ENCODE results near the gene BCAM.
"Not testable (repeated sequence)": the region's sequence is repeated elsewhere in the genome, so short reads cannot be mapped to it uniquely, and the experiment has no call there.

BCAM gene

GRCh38 chr19:44824761-44825160 lies 15.9 kb downstream of the BCAM start:
- DNase-seq (ENCODE audit: extremely low read depth, low read depth): no peak
- no peak for TF ChIP-seq CTCF (IDR thresholded peaks at IDR 0.05; ENCODE audit: low read depth, low read length, missing control alignments)
- no peak overlapping the region for H3K4me3 ChIP-seq (replicated peaks; ENCODE audit: low read depth, low read length)

- not testable (repeated sequence) for H3K4me3 ChIP-seq (replicated peaks; ENCODE audit: low read depth, low read length); DNase-seq (ENCODE audit: extremely low read depth, low read depth)
These were observed 24.0 kb downstream of the BCAM start for GRCh38 chr19:44832875-44833274.

- DNase-seq (ENCODE audit: extremely low read depth, low read depth); H3K4me3 ChIP-seq (replicated peaks; ENCODE audit: low read depth, low read length): not testable (repeated sequence)
These were observed 25.5 kb downstream of the BCAM start for GRCh38 chr19:44834399-44834798.

GRCh38 chr19:44839276-44839675 lies 30.4 kb downstream of the BCAM start:
- no peak for TF ChIP-seq CTCF (IDR thresholded peaks at IDR 0.05; ENCODE audit: low read depth, low read length, missing control alignments)
- no peak overlapping the region for H3K4me3 ChIP-seq (replicated peaks; ENCODE audit: low read depth, low read length)
- DNase-seq (ENCODE audit: extremely low read depth, low read depth): no peak

GRCh38 chr19:44840811-44841210 lies 31.9 kb downstream of the BCAM start:
- DNase-seq (ENCODE audit: extremely low read depth, low read depth): no peak
- TF ChIP-seq CTCF (IDR thresholded peaks at IDR 0.05; ENCODE audit: low read depth, low read length, missing control alignments): no peak
- no peak overlapping the region for H3K4me3 ChIP-seq (replicated peaks; ENCODE audit: low read depth, low read length)

GRCh38 chr19:44841231-44841630 lies 32.3 kb downstream of the BCAM start:
- H3K4me3 ChIP-seq (replicated peaks; ENCODE audit: low read depth, low read length): no peak overlapping the region
- no peak for TF ChIP-seq CTCF (IDR thresholded peaks at IDR 0.05; ENCODE audit: low read depth, low read length, missing control alignments)
- DNase-seq (ENCODE audit: extremely low read depth, low read depth): no peak

GRCh38 chr19:44845286-44845611 lies 36.3 kb downstream of the BCAM start:
- no peak for TF ChIP-seq CTCF (IDR thresholded peaks at IDR 0.05; ENCODE audit: low read depth, low read length, missing control alignments)
- no peak for DNase-seq (ENCODE audit: extremely low read depth, low read depth)
- peak overlapping the region; percentile 47 for H3K4me3 ChIP-seq (replicated peaks; ENCODE audit: low read depth, low read length)

GRCh38 chr19:44845612-44846454 lies 36.9 kb downstream of the BCAM start, which contains the start of gene NECTIN2:
TSS of gene NECTIN2 (plus strand) at chr19:44846297. CDS start at chr19:44846526, 229 bp downstream.
- peak; percentile 96 for DNase-seq (ENCODE audit: extremely low read depth, low read depth)
- peak within 1 kb of the TSS; percentile 95 for H3K4me3 ChIP-seq (replicated peaks; ENCODE audit: low read depth, low read length)
- peak; percentile 78 for TF ChIP-seq CTCF (IDR thresholded peaks at IDR 0.05; ENCODE audit: low read depth, low read length, missing control alignments)
